Thyroid gland (tissue), 4 donors: ENCODE results near the gene BEND2.

Experiments
- CTCF ChIP-seq, 6 experiments: fragments of 200-600 bp in 3 of 6; fragments of 450-650 bp in 3 of 6; sonication (generic) in 3 of 6; IDR thresholded peaks; one replicate each; pipeline ENCODE4 v1.5.1; 2016 to 2019; ENCODE audit warnings: antibody characterized with exemption in 6 of 6, mild to moderate bottlenecking in 2 of 6, inconsistent platforms in 1 of 6, moderate library complexity in 1 of 6
- POLR2A ChIP-seq, 2 donors: fragments of 450-650 bp; IDR thresholded peaks; one replicate each; pipeline ENCODE4 v1.6.1; 2017; ENCODE audit warnings: antibody characterized with exemption in 2 of 2, mild to moderate bottlenecking in 2 of 2, moderate library complexity in 1 of 2

GRCh38 chrX:18160369-18160768, 60.3 kb downstream of the BEND2 start:
- no peak for TF ChIP-seq POLR2A (IDR thresholded peaks at IDR 0.05)
- TF ChIP-seq CTCF (IDR thresholded peaks at IDR 0.05), result no peak
